ENCODE measurements around the gene RABIF.
"Not testable (repeated sequence)": the region's sequence is repeated elsewhere in the genome, so short reads cannot be mapped to it uniquely, and the experiment has no call there.

The RABIF gene

GRCh38 chr1:202831906-202832305 lies 57.0 kb downstream of the RABIF start:
- DNase-seq (ENCODE audit: low spot score) = no peak

GRCh38 chr1:202829223-202829622 lies 59.7 kb downstream of the RABIF start:
- not testable (repeated sequence) for DNase-seq (ENCODE audit: low spot score)
